ENCODE results near the gene GSDME. TPM values are rescaled to one million over a fixed set of nuclear protein-coding genes. Genes with fewer than 3 reads are reported as not detected.

GSDME gene
- total and polyA plus RNA-seq, 7 donors, result 1.6 to 11.9 (median 7.1) TPM

DNA sequence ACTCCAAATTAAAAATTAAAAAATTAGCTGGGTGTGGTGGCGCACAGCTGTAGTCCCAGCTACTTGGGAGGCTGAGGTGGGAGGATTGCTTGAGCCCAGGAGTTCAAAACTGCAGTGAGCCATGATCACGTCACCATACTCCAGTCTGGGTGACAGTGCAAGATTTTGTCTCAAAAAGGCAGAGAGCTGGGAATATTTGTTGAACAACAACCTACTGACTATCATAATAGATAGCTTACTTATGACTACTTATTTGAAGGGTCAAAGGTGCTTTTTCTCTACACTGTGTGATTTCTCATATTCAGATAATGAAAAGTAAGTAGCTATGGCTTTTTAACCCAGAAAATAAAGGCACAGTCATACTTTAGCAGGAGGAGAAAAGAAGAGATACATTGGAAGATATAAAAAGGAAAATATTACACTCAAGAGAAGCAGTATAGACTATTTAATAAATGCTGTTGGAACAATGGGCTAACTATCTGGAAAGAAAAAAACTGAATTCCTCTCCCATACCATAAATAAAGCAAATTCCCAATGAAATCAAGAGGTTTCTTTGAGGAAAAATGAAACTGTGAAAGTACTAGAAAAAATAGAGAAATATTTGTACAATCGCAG lies 6.7 kb downstream of the GSDME start:
- 91% methylated on average over 3 of the region's 3 CpGs for WGBS, 2 donors
- Histone ChIP-seq H3K9me3 (no peaks in the 10 kb centered on the region), H3K36me3 (no peaks in the 10 kb centered on the region), H3K4me3 (no peak overlapping the region), H3K27ac (no peak overlapping the region), H3K4me1 (no peaks in the 10 kb centered on the region), H3K27me3 (no peaks in the 10 kb centered on the region)
- no peak for DNase-seq
- TF ChIP-seq POLR2AphosphoS5 (IDR thresholded peaks at IDR 0.05) (no peak), EP300 (IDR thresholded peaks at IDR 0.05) (no peak), POLR2A (IDR thresholded peaks at IDR 0.05) (no peak)
- TF ChIP-seq, protein P1, sequence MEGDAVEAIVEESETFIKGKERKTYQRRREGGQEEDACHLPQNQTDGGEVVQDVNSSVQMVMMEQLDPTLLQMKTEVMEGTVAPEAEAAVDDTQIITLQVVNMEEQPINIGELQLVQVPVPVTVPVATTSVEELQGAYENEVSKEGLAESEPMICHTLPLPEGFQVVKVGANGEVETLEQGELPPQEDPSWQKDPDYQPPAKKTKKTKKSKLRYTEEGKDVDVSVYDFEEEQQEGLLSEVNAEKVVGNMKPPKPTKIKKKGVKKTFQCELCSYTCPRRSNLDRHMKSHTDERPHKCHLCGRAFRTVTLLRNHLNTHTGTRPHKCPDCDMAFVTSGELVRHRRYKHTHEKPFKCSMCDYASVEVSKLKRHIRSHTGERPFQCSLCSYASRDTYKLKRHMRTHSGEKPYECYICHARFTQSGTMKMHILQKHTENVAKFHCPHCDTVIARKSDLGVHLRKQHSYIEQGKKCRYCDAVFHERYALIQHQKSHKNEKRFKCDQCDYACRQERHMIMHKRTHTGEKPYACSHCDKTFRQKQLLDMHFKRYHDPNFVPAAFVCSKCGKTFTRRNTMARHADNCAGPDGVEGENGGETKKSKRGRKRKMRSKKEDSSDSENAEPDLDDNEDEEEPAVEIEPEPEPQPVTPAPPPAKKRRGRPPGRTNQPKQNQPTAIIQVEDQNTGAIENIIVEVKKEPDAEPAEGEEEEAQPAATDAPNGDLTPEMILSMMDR (IDR thresholded peaks at IDR 0.05), result no peak
- intact Hi-C loops (cut with DNase I), result no loop called here

GRCh38 chr7:24748521-24748920 lies 8.7 kb downstream of the GSDME start:
- H3K36me3 ChIP-seq, result no peaks in the 10 kb centered on the region
- TF ChIP-seq EP300 (IDR thresholded peaks at IDR 0.05) (no peak), POLR2AphosphoS5 (IDR thresholded peaks at IDR 0.05) (no peak), POLR2A (IDR thresholded peaks at IDR 0.05) (no peak)
- TF ChIP-seq, protein P1 (IDR thresholded peaks at IDR 0.05), result no peak
- intact Hi-C loops (cut with DNase I), result no loop called here
- 68 to 94% methylated on average over 2 of the region's 2 CpGs for WGBS, 2 donors
- no peak overlapping the region for H3K4me3 ChIP-seq
- H3K27me3 ChIP-seq, result no peaks in the 10 kb centered on the region
- H3K4me1 ChIP-seq, result no peaks in the 10 kb centered on the region
- DNase-seq, result no peak
- H3K27ac ChIP-seq, result no peak overlapping the region
- H3K9me3 ChIP-seq, result no peaks in the 10 kb centered on the region

GRCh38 chr7:24745355-24745754 lies 11.9 kb downstream of the GSDME start:
- Histone ChIP-seq H3K36me3 (no peaks in the 10 kb centered on the region), H3K4me1 (no peaks in the 10 kb centered on the region), H3K4me3 (no peak overlapping the region), H3K9me3 (no peaks in the 10 kb centered on the region), H3K27ac (no peak overlapping the region), H3K27me3 (no peaks in the 10 kb centered on the region)
- no peak for DNase-seq
- TF ChIP-seq POLR2AphosphoS5 (IDR thresholded peaks at IDR 0.05) (no peak), POLR2A (IDR thresholded peaks at IDR 0.05) (no peak), EP300 (IDR thresholded peaks at IDR 0.05) (no peak)
- TF ChIP-seq, protein P1 (IDR thresholded peaks at IDR 0.05), result no peak
- intact Hi-C loops (cut with DNase I), result no loop called here

GRCh38 chr7:24743471-24743870 lies 13.8 kb downstream of the GSDME start:
- 90% methylated on average over 6 of the region's 6 CpGs for WGBS, 2 donors
- intact Hi-C loops (cut with DNase I), result no loop called here

More at GRCh38 chr7:24743471-24743870, 13.8 kb downstream of the GSDME start:
- Histone ChIP-seq H3K27me3 (no peaks in the 10 kb centered on the region), H3K4me3 (no peak overlapping the region), H3K9me3 (peaks cover 0 to 5% (median 3%) of the 10 kb centered on the region in 4 donors), H3K4me1 (no peaks in the 10 kb centered on the region), H3K27ac (no peak overlapping the region), H3K36me3 (no peaks in the 10 kb centered on the region)
- TF ChIP-seq POLR2A (IDR thresholded peaks at IDR 0.05) (no peak), POLR2AphosphoS5 (IDR thresholded peaks at IDR 0.05) (no peak), EP300 (IDR thresholded peaks at IDR 0.05) (no peak)
- TF ChIP-seq, protein P1 (IDR thresholded peaks at IDR 0.05), result no peak
- DNase-seq, result no peak
